Mesenchymal stem cell (in vitro differentiated cells and primary cell): Measurements from ENCODE around the gene ZDHHC14.

Experiments
- DNase-seq: peaks from one replicate; pipeline ENCODE4 v3.0.0-alpha.2; 2013
- H2AFZ ChIP-seq: one replicate; pipeline ENCODE4 v1.6.1; 2013; ENCODE audit warnings: low read depth, mild to moderate bottlenecking, control low read depth, inconsistent platforms, low read length, moderate library complexity
- H2AK5ac ChIP-seq: 2 replicates; pipeline ENCODE4 v1.6.1; 2013; ENCODE audit warnings: low read length, moderate library complexity, mild to moderate bottlenecking, inconsistent platforms; ENCODE audit not compliant: severe bottlenecking
- H2BK120ac ChIP-seq: one replicate; pipeline ENCODE4 v1.6.1; 2013; ENCODE audit warnings: low read depth, mild to moderate bottlenecking, inconsistent platforms, low read length, moderate library complexity
- H2BK12ac ChIP-seq, 2 experiments: one replicate each; pipeline ENCODE4 v1.6.1; 2013; ENCODE audit warnings: inconsistent platforms in 2 of 2, low read length in 2 of 2, mild to moderate bottlenecking in 2 of 2, moderate library complexity in 2 of 2, control low read depth in 1 of 2
- H2BK15ac ChIP-seq: one replicate; pipeline ENCODE4 v1.6.1; 2013; ENCODE audit warnings: mild to moderate bottlenecking, low read depth, inconsistent platforms; ENCODE audit not compliant: poor library complexity, severe bottlenecking
- H2BK5ac ChIP-seq: 2 replicates; pipeline ENCODE4 v1.6.1; 2013; ENCODE audit warnings: low read depth, mild to moderate bottlenecking, low read length, control low read depth, inconsistent platforms; ENCODE audit not compliant: poor library complexity, severe bottlenecking
- H3K14ac ChIP-seq, 2 experiments: one replicate each; pipeline ENCODE4 v1.6.1; 2013; ENCODE audit warnings: inconsistent platforms in 2 of 2, low read length in 2 of 2, control low read depth in 1 of 2, mild to moderate bottlenecking in 1 of 2, moderate library complexity in 1 of 2
- H3K18ac ChIP-seq, 2 experiments: one replicate each; pipeline ENCODE4 v1.6.1; 2013; ENCODE audit warnings: inconsistent platforms in 2 of 2, low read length in 2 of 2, control low read depth in 1 of 2, low read depth in 1 of 2, mild to moderate bottlenecking in 1 of 2
- H3K23ac ChIP-seq, 2 experiments: one replicate each; pipeline ENCODE4 v1.6.1; 2013; ENCODE audit warnings: inconsistent platforms in 2 of 2, low read length in 2 of 2, mild to moderate bottlenecking in 2 of 2, moderate library complexity in 2 of 2, control low read depth in 1 of 2
- H3K27ac ChIP-seq: 2 replicates; pipeline ENCODE4 v1.5.1; 2013; ENCODE audit warnings: mild to moderate bottlenecking, moderate library complexity, low read length, control low read depth, inconsistent platforms; ENCODE audit not compliant: poor library complexity, severe bottlenecking
- H3K27me3 ChIP-seq, 2 experiments: 2 replicates each; pipeline versions ENCODE4 v1.6.1 to v1.7.0; 2013; ENCODE audit warnings: low read length in 2 of 2, mild to moderate bottlenecking in 2 of 2, moderate library complexity in 2 of 2, control low read depth in 1 of 2, inconsistent platforms in 1 of 2; ENCODE audit not compliant: control insufficient read depth in 1 of 2, insufficient read depth in 1 of 2
- H3K36me3 ChIP-seq, 2 experiments: 2 replicates each; pipeline versions ENCODE4 v1.6.1 to v1.7.0; 2013; ENCODE audit warnings: low read length in 2 of 2, control low read depth in 1 of 2, inconsistent platforms in 1 of 2, low read depth in 1 of 2, mild to moderate bottlenecking in 1 of 2; ENCODE audit not compliant: insufficient read depth in 2 of 2, control insufficient read depth in 1 of 2
- H3K4ac ChIP-seq, 2 experiments: one replicate each; pipeline ENCODE4 v1.6.1; 2013; ENCODE audit warnings: inconsistent platforms in 2 of 2, low read length in 2 of 2, mild to moderate bottlenecking in 2 of 2, moderate library complexity in 2 of 2, control low read depth in 1 of 2, low read depth in 1 of 2
- H3K4me1 ChIP-seq: 2 replicates; pipeline ENCODE4 v1.6.1; 2013; ENCODE audit warnings: low read depth, low read length, control low read depth; ENCODE audit not compliant: control insufficient read depth, insufficient read depth
- H3K4me2 ChIP-seq: 2 replicates; pipeline ENCODE4 v1.6.1; 2013; ENCODE audit warnings: low read length, mild to moderate bottlenecking, inconsistent platforms; ENCODE audit not compliant: poor library complexity, severe bottlenecking
- H3K4me3 ChIP-seq, 2 experiments: 2 replicates each; pipeline versions ENCODE4 v1.5.1 to v1.7.0; 2013; ENCODE audit warnings: low read length in 2 of 2, mild to moderate bottlenecking in 2 of 2, control low read depth in 1 of 2, low read depth in 1 of 2; ENCODE audit not compliant: insufficient read depth in 1 of 2
- H3K79me1 ChIP-seq: replicated peaks from 2 replicates; pipeline ENCODE4 v1.6.1; 2013; ENCODE audit warnings: mild to moderate bottlenecking, control low read depth, low read length, inconsistent platforms; ENCODE audit not compliant: poor library complexity, severe bottlenecking
- H3K9ac ChIP-seq: 2 replicates; pipeline ENCODE4 v1.7.0; 2013; ENCODE audit warnings: mild to moderate bottlenecking, low read length, moderate library complexity
- H3K9me3 ChIP-seq: 2 replicates; pipeline ENCODE4 v1.7.0; 2013; ENCODE audit warnings: mild to moderate bottlenecking, low read length; ENCODE audit not compliant: control insufficient read depth
- H4K8ac ChIP-seq: one replicate; pipeline ENCODE4 v1.6.1; 2013; ENCODE audit warnings: inconsistent platforms, mild to moderate bottlenecking, low read length, moderate library complexity
- H4K91ac ChIP-seq: one replicate; pipeline ENCODE4 v1.6.1; 2013; ENCODE audit warnings: mild to moderate bottlenecking, low read length, inconsistent platforms
- WGBS: methylation state at CpG from one replicate; pipeline ENCODE4 v1.1.7; 2013; ENCODE audit warnings: mixed read lengths; 5-methylcytosine and 5-hydroxymethylcytosine counted together

ZDHHC14 gene

DNA sequence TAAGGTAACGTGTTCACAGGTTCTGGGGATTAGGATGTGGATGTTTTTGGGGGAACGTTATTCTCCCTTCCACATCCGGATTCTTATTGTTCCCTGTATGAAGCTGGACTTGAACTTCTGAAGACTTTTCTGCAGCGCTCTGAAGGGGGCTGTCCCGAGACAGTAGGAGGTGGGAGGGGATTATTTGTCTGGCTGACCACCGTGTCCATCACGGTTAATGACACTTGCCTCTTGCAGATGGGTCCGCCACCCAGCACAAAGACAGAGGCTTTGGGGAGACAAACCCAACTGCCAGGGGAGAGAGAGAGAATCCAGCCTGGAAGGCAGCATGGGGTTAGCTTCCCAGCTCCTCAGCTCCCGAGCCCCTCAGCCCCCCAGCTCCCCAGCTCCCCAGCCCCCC lies 16.7 kb downstream of the ZDHHC14 start:
- 91% methylated on average over 5 of the region's 9 CpGs for WGBS

DNA sequence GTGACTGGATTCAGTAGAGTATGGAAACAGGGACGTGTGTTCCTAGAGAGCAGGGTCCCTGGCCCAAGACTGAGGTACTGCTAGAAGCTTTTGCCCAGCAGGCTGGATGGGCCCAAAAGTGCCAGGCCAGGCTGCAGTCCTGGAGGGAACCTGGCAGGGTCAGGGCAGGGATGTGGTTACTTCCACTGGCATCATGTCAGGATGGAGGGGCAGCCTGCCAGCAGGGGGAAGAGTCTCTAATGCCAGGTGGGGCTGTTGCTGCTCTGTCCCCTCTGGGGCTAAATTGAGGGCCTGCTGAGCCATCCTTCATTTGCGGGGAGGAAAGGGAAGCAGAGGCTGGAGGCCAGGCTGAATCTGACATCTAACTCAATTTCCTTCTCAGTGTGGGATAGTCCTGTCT lies 17.2 kb downstream of the ZDHHC14 start:
- no peak overlapping the region for H3K4ac ChIP-seq
- H2BK120ac ChIP-seq, result no peak overlapping the region
- no peaks in the 10 kb centered on the region for H3K9me3 ChIP-seq
- no peak overlapping the region for H3K14ac ChIP-seq
- H3K4me3 ChIP-seq, result no peak overlapping the region
- H2BK12ac ChIP-seq, result no peak overlapping the region
- no peaks in the 10 kb centered on the region for H3K4me1 ChIP-seq
- H2AFZ ChIP-seq, result no peak overlapping the region
- H2BK15ac ChIP-seq, result no peak overlapping the region
- H3K27ac ChIP-seq, result no peak overlapping the region
- no peak overlapping the region for H3K9ac ChIP-seq
- 53% methylated on average over 1 of the region's 2 CpGs for WGBS
- no peak overlapping the region for H3K4me2 ChIP-seq
- H3K18ac ChIP-seq, result no peak overlapping the region
- H2BK5ac ChIP-seq, result no peak overlapping the region
- no peak overlapping the region for H4K8ac ChIP-seq
- no peak overlapping the region for H2AK5ac ChIP-seq
- H4K91ac ChIP-seq, result no peak overlapping the region
- H3K23ac ChIP-seq, result no peak overlapping the region
- peaks cover 0 to 10% of the 10 kb centered on the region in 2 experiments for H3K36me3 ChIP-seq
- peaks cover 26% of the 10 kb centered on the region for H3K79me1 ChIP-seq
- no peak for DNase-seq
- no peaks in the 10 kb centered on the region for H3K27me3 ChIP-seq

More for the DNA sequence above, 16.7 kb downstream of the ZDHHC14 start:
- no peaks in the 10 kb centered on the region for H3K27me3 ChIP-seq
- no peak overlapping the region for H2BK5ac ChIP-seq
- no peak overlapping the region for H3K23ac ChIP-seq
- H3K9me3 ChIP-seq, result peaks cover under 1% of the 10 kb centered on the region
- H4K8ac ChIP-seq, result no peak overlapping the region
- no peak overlapping the region for H2AK5ac ChIP-seq
- H3K4me1 ChIP-seq, result no peaks in the 10 kb centered on the region
- H4K91ac ChIP-seq, result no peak overlapping the region
- no peak for DNase-seq
- H2AFZ ChIP-seq, result no peak overlapping the region
- H3K79me1 ChIP-seq, result peaks cover 28% of the 10 kb centered on the region
- no peak overlapping the region for H2BK15ac ChIP-seq
- H2BK12ac ChIP-seq, result no peak overlapping the region
- peaks cover 0 to 10% of the 10 kb centered on the region in 2 experiments for H3K36me3 ChIP-seq
- no peak overlapping the region for H3K4ac ChIP-seq
- no peak overlapping the region for H3K9ac ChIP-seq
- H3K14ac ChIP-seq, result no peak overlapping the region
- H3K4me2 ChIP-seq, result no peak overlapping the region
- no peak overlapping the region for H2BK120ac ChIP-seq
- no peak overlapping the region for H3K4me3 ChIP-seq
- H3K27ac ChIP-seq, result no peak overlapping the region
- no peak overlapping the region for H3K18ac ChIP-seq

DNA sequence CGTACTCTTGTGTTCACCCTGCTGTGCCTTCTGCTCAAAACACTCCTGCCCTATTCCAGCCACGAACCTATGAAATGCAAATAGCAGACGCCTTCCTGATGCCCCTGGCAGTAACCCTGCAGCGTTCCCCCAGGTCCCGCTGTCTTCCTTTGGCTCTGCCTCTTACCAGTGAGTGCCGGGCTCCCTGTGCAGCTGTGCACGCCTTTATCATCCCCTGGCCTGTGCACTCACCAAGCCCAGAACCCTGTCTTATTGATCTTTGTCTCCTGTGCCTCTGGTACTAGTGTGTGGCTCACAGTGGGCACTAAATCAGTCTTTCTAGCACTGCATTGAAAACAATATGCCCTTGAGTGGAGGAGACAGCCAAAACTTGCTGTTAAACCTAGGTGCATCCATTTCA lies 19.7 kb downstream of the ZDHHC14 start:
- H3K36me3 ChIP-seq, result peaks cover 0 to 6% of the 10 kb centered on the region in 2 experiments
- no peak overlapping the region for H4K8ac ChIP-seq
- H2AFZ ChIP-seq, result no peak overlapping the region
- no peak overlapping the region for H3K27ac ChIP-seq
- no peak overlapping the region for H3K18ac ChIP-seq
- H2BK5ac ChIP-seq, result no peak overlapping the region
- WGBS, result 90% methylated on average over 7 of the region's 7 CpGs
- no peak overlapping the region for H3K9ac ChIP-seq
- H3K4me2 ChIP-seq, result no peak overlapping the region
- no peak overlapping the region for H3K4ac ChIP-seq
- DNase-seq, result no peak
- no peak overlapping the region for H2BK15ac ChIP-seq
- H3K14ac ChIP-seq, result no peak overlapping the region
- H3K9me3 ChIP-seq, result no peaks in the 10 kb centered on the region
- H4K91ac ChIP-seq, result no peak overlapping the region
- no peak overlapping the region for H3K23ac ChIP-seq
- H2AK5ac ChIP-seq, result no peak overlapping the region
- H3K4me1 ChIP-seq, result no peaks in the 10 kb centered on the region
- no peak overlapping the region for H3K4me3 ChIP-seq
- peaks cover 17% of the 10 kb centered on the region for H3K79me1 ChIP-seq
- H2BK120ac ChIP-seq, result no peak overlapping the region
- no peaks in the 10 kb centered on the region for H3K27me3 ChIP-seq
- H2BK12ac ChIP-seq, result no peak overlapping the region

DNA sequence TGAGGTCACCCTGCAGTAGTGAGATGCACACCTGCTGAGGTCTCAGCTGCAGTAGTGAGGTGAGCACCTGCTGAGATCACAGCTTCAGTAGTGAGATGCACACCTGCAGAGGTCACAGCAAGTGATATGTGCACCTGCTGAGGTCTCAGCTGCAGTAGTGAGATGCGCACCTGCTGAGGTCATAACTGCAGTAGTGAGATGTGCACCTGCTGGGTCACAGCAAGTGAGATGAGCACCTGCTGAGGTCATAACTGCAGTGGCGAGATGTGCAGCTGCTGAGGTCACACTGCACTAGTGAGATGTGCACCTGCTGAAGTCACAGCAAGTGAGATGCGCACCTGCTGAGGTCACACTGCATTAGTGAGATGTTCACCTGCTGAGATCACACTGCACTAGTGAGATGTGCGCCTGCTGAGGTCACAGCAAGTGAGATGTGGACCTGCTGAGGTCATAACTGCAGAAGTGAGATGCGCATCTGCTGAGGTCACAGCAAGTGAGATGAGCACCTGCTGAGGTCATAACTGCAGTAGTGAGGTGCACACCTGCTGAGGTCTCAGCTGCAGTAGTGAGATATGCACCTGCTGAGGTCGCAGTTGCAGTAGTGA lies 20.8 kb downstream of the ZDHHC14 start:
- Histone ChIP-seq H3K4ac (no peak overlapping the region), H2BK5ac (no peak overlapping the region), H3K18ac (no peak overlapping the region), H3K14ac (no peak overlapping the region), H3K79me1 (peaks cover 16% of the 10 kb centered on the region), H3K27me3 (no peaks in the 10 kb centered on the region), H3K9ac (no peak overlapping the region), H4K8ac (no peak overlapping the region), H2BK12ac (no peak overlapping the region), H2AFZ (no peak overlapping the region), H3K36me3 (peaks cover 0 to 6% of the 10 kb centered on the region in 2 experiments), H2AK5ac (no peak overlapping the region), H3K27ac (no peak overlapping the region), H3K4me2 (no peak overlapping the region), H2BK15ac (no peak overlapping the region), H3K4me1 (peaks cover 2% of the 10 kb centered on the region), H3K23ac (no peak overlapping the region), H2BK120ac (no peak overlapping the region), H3K9me3 (no peaks in the 10 kb centered on the region), H4K91ac (no peak overlapping the region), H3K4me3 (no peak overlapping the region)
- DNase-seq, result no peak
- 93% methylated on average over 6 of the region's 6 CpGs for WGBS
